GM21423 (cell line): ENCODE data around the gene ZNF532.
A peak's percentile ranks its signal among the peaks of the same experiment; 100 is the strongest.

ENCODE experiments used
- ATAC-seq: cut with Tn5 transposase; IDR thresholded peaks from one replicate; pipeline ENCODE4 v1.9.1; 2021; ENCODE audit warnings: mild to moderate bottlenecking, moderate library complexity; ENCODE audit not compliant: unreplicated experiment

The ZNF532 gene

DNA sequence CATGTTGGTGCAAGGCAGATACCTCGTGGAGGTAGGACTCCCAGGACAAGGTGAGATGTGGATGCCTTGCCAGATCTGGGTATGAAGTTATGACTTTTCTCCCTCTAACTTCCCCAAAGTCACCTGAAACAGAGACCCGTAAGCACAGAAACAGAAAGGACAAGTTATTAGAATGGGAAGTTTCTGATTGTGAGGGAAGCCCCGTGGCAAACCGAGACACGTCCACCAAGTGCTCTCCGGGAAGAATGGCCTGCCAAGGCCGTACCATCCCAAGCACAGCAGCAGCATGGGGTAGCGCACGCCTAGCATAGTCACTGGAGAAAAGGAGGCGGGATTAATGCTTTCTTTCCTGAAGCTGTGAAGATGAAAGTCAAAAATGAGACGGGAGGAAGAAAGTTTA, 110.6 kb downstream of the ZNF532 start:
- no peak for ATAC-seq

- no peak for ATAC-seq
These were observed 111.1 kb downstream of the ZNF532 start for GRCh38 chr18:58975781-58976180.

GRCh38 chr18:58977223-58977622, 112.5 kb downstream of the ZNF532 start:
- ATAC-seq: no peak

DNA sequence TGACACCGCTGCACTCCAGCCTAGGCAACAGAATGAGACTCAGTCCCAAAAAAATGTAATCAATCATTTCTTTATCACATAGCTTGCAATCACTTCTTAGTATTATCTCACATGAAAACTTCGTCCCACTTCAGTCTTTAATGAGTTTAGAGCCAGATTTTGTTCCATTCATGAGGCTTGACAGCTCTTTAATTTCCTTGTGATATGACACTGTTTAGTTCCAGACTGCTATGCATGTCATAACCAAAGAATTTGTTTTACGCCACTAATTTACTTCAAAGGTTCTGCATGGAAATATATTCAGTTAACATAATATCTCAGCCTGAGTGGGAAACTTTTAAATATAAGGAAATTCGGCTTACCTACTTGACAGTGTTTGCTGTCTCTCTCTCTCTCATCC, 113.1 kb downstream of the ZNF532 start:
- ATAC-seq: no peak

GRCh38 chr18:58978916-58979315, 114.2 kb downstream of the ZNF532 start:
- no peak for ATAC-seq

DNA sequence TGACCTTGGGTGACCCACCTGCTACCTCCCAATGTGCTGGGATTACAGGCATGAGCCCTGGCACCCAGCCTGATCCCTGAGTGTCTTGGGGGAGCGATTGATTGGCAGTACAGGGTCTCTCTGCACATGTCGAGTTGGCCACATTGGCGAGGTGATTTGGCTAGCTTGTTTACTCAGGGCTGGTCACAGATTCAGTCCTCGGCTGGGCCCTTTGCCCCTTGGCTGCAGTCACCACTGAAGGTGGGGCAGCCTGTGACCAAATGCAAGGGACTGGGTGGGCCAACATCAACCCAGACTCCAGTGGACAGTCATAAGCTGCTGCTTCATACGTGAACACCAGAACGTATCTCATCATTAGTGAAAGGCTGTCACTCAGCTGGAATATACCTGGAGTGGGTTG, 114.9 kb downstream of the ZNF532 start:
- no peak for ATAC-seq

DNA sequence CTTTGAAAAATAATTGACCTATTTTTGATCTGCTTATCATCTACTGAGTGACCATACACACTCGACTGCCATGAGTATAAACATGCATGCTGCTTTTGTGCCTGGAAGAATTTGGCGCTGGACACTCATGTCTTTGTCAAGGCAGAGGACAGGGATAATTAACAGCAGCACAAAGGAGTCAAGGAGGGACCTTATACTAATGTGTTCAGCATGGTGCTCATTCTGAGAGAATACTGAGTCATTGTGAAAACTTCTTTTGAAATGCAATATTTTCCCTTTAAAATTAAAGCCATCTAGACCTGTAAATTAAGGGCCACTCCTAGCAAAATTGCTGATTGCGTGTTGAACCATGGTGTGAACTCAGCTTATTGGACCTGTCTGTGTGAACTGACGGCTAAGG, 116.3 kb downstream of the ZNF532 start:
- ATAC-seq: no peak

DNA sequence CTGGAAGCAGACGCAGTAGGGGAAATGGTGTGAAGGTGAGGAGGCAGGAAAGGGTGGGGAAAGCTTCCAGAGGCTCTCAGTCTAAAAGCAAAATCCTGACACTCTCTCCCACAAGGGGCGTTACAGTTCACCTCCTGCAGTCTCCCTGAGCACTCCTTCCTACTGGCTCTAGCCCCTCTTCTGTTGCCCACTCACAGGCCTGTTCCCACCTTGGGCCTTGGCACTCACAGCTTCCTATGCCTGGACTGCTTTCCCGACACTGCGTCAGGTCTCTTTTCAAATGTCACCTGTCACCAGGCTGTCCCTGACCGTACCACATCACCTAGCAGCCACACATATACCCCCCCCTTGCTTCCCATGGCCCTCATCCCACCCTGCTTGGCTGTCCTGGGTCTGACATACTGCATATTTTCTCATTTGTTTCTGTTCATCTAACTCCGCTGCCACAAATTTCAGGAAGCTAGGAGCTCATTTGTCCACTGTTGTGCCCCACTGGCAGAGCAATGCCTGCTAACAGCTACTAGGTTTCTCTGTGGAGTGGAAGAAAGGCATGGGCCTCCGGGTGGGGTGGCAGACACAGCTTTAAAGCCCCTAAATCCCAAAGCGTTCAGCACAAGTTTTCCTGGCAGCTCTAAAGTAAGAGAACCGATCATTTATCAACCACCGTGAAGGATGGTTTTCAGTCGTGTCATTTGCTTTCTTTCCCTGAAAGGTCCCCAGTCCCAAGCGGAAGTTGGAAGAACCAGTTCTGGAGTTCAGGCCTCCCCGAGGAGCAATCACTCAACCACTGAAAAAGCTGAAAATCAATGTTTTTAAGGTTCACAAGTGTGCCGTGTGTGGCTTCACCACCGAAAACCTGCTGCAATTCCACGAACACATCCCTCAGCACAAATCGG, 118.8 kb downstream of the ZNF532 start:
- ATAC-seq: no peak

- no peak for ATAC-seq
These were observed 123.9 kb downstream of the ZNF532 start for GRCh38 chr18:58988600-58988999.

GRCh38 chr18:58989184-58989759, 124.6 kb downstream of the ZNF532 start:
- ATAC-seq: no peak

DNA sequence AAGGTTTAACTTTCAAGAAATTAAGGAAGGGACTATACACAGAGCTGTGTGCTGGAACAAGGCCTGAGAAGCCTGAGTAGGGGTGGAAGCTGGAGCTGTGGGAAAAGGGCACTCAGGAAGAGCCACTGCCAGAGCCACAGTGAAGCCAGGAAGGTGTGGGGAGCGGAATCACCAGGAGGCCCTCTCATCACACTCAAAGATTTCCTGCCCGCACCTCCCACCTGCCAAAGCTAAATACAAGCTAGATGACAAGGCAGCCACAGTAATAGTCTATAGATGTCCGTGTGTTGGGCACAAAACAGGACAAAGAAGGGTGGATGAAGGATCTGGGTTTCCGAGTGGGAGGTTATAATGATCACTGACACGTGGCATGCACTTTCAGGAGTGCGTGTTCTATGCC, 126.0 kb downstream of the ZNF532 start:
- ATAC-seq: no peak

DNA sequence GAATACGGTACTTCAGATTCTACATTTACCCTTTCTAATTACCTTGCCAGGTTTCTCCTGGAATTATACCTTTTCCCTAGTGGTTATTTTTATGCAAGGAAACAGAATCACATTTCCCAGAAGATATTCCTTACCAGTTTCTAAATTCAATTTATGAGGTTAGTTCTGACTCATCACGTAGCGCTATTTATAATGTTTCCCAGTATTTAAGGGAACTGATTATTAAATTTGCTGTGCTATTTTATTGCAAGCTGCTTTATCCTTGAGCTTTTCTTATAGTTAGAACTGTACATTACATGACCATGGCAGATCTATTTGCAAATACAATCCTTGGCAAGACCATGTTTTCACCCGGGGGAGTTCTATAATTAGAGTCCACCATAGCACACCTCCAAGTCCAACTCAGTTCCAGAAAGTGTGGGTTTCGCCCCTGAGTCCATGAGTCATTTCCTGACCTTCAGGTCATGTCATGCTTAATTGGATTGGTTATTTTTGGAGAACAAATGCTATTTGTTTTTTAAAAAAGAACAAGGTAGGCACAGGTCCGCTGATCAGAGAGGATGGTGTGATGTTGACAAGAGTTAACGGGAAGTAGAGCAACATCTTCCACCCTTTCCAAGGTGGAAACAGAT, 126.6 kb downstream of the ZNF532 start:
- ATAC-seq: peak; percentile 79

- no peak for ATAC-seq
These were observed 127.9 kb downstream of the ZNF532 start for GRCh38 chr18:58992301-58993231.

DNA sequence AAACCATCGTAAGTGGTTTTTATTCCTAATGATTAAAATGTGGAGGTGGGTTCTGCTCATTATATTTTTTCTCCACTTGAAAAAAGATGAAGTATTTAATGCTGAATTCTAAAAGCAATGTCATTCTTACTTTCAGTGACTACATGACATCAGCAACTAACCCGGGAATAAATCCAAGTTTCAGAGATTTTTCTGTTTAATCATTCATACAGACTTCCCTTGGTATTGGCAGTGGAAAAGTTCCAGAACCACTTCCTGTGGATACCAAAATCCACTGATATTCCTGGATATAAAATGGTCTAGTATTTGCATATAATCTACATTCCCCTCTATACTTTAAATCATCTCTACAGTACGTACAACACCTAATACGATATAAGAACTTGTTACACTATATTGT, 128.6 kb downstream of the ZNF532 start:
- no peak for ATAC-seq

DNA sequence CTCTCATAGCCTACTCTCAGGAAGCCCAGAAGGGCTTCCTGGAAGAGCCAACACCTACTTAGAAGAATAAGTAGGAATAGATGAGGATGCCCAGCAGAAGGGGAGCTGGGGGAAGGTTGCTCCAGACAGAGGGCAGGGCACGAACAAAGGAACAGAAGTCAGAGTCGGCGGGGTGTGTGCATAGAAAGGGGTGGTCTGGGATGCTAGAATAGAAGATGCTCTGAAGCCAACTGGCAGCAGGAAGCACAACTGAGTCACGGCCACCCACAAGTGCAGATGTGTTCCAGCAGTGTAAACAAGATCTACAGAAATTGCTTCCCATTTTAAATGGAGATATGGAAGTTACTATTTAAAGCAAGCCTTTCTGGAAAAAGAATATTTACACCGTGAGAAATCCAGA, 131.0 kb downstream of the ZNF532 start:
- no peak for ATAC-seq

DNA sequence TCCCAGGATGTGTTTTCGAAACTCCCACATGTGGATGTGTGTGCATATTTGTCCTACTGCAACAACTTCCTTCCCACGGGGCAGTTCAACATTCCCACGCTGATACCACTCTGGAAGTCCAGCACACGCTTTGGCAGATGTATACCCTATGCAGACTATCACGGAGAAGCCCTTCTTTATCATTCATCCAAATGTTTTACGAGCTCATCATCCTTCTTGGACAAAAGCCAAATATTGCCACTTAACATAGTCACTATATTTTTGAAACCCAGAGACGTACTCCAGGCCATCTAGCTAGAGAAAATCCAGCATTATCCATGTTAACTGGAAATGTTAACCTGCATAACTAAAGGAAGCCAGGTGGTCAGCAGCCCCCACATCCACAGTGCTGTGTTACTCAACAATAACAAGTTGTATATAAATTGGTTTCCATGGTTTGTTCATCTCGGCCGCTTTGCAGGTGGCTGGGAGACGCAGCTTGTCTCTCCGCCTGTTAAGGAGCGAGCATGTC, 131.5 kb downstream of the ZNF532 start:
- no peak for ATAC-seq

GRCh38 chr18:58996696-58997095, 132.0 kb downstream of the ZNF532 start:
- no peak for ATAC-seq

- ATAC-seq: no peak
These were observed 133.2 kb downstream of the ZNF532 start for GRCh38 chr18:58997811-58998337.

DNA sequence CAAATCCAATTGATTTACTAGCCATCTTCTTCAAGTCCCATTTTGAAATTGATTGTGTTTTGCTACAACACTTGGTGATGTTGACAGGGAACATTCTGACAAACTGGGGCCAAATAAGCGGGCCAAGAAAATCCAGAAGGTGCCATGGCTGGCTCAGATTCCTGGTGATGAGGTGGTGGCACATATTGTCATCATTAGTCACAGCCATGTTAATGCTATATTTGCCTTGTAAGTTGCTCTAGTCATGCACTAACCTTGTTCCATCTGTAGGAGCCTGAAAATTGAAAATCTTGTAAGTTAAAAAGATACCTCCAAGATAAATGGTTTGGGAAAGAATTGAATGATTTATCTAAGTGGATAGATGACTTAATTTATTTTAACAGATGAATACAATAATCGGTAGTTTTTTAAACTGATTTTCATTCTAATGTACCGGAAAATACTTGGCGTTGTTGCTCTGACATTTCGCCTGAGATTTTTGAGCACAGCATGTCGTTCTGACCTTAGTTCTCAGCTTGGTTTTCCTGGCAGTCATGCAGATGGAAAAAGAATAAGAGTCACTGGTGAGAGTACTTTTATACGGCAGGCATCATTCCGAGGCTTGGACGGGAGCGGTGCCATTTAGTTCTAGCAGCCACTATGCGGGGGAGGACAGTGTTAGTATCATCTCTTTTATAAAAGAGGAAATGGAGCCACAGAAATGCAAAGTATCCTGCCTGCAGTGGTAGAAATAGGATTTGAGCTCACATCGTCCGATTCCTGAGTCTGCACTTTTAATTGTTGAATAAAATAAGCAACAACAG, 133.9 kb downstream of the ZNF532 start:
- ATAC-seq: no peak

DNA sequence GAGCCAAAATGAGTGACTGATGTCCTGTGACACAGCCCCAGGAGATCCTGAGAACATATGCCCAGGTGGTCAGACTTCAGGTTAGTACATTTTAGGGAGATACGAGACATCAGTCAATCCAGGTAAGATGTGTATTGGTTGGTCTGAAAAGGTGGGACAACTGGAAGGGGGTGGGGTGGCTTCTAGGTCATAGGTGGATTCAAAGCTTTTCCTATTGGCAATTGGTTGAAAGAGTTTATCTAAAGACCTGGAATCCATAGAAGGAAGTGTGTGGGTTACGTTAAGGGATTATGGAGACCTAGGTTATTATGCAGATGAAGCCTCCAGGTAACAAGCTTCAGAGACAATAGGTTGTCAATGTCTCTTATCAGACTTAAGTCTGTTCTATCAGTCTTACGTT, 136.5 kb downstream of the ZNF532 start:
- no peak for ATAC-seq
